DND-41 (cell line): ENCODE results near the gene ONECUT1.

Experiments used
- ATAC-seq: fragments of 200-7000 bp; cut with Tn5 transposase; 3 replicates; pipeline ENCODE4 v1.9.1; 2021; ENCODE audit warnings: low read depth; ENCODE audit not compliant: insufficient read depth
- DNase-seq: peaks from one replicate; pipeline ENCODE4 v3.0.0-alpha.2; 2020
- H2AFZ ChIP-seq: 2 replicates; pipeline ENCODE4 v1.6.0; 2012; ENCODE audit warnings: low read depth, low read length
- H3K27ac ChIP-seq: 2 replicates; pipeline ENCODE4 v1.5.1; 2012; ENCODE audit warnings: low read length, inconsistent platforms
- H3K27me3 ChIP-seq: fragments of 200-600 bp; sonication (generic); 2 replicates; pipeline ENCODE4 v1.6.0; 2012; ENCODE audit warnings: low read length, mild to moderate bottlenecking, inconsistent platforms; ENCODE audit not compliant: insufficient read depth, poor library complexity
- H3K36me3 ChIP-seq: 2 replicates; pipeline ENCODE4 v1.5.1; 2012; ENCODE audit warnings: low read length, inconsistent platforms; ENCODE audit not compliant: insufficient read depth
- H3K4me1 ChIP-seq: 2 replicates; pipeline ENCODE4 v1.5.1; 2012; ENCODE audit warnings: mild to moderate bottlenecking, low read length; ENCODE audit not compliant: insufficient read depth
- H3K4me2 ChIP-seq: 2 replicates; pipeline ENCODE4 v1.6.0; 2012; ENCODE audit warnings: mild to moderate bottlenecking, moderate library complexity, low read length, inconsistent platforms; ENCODE audit not compliant: insufficient read depth
- H3K4me3 ChIP-seq, 2 experiments: fragments of 200-600 bp in 1 of 2; shearing (Covaris generic) in 1 of 2; 2 replicates each; pipeline ENCODE4 v1.5.1; 2012 to 2016; ENCODE audit warnings: inconsistent platforms in 2 of 2, low read length in 2 of 2, mild to moderate bottlenecking in 2 of 2, low read depth in 1 of 2, moderate library complexity in 1 of 2
- H3K79me2 ChIP-seq: 2 replicates; pipeline ENCODE4 v1.6.0; 2012; ENCODE audit warnings: low read length, inconsistent platforms; ENCODE audit not compliant: insufficient read depth
- H3K9ac ChIP-seq: 2 replicates; pipeline ENCODE4 v1.6.0; 2012; ENCODE audit warnings: low read depth, mild to moderate bottlenecking, inconsistent platforms, low read length, moderate library complexity
- H3K9me3 ChIP-seq: 2 replicates; pipeline ENCODE4 v1.5.1; 2012; ENCODE audit warnings: low read length, moderate library complexity, mild to moderate bottlenecking, inconsistent platforms; ENCODE audit not compliant: insufficient read depth, severe bottlenecking
- H4K20me1 ChIP-seq: 2 replicates; pipeline ENCODE4 v1.6.0; 2012; ENCODE audit warnings: low read length; ENCODE audit not compliant: insufficient read depth
- CTCF ChIP-seq: IDR thresholded peaks from 2 replicates; pipeline ENCODE4 v1.5.1; 2012; ENCODE audit warnings: borderline replicate concordance, low read length, moderate library complexity, mild to moderate bottlenecking; ENCODE audit not compliant: poor library complexity, severe bottlenecking; ENCODE audit errors: extremely low read depth
- EZH2 ChIP-seq: IDR thresholded peaks from 3 replicates; pipeline ENCODE4 v1.6.1; 2012; ENCODE audit warnings: borderline replicate concordance, low read depth, mild to moderate bottlenecking, moderate library complexity, low read length, inconsistent platforms; ENCODE audit not compliant: severe bottlenecking

The ONECUT1 gene

GRCh38 chr15:52801748-52802085, 11.6 kb upstream of the ONECUT1 start:
- Histone ChIP-seq H3K4me2 (no peak overlapping the region), H3K9me3 (no peaks in the 10 kb centered on the region), H4K20me1 (no peaks in the 10 kb centered on the region), H3K79me2 (no peaks in the 10 kb centered on the region), H2AFZ (no peak overlapping the region), H3K27me3 (peaks cover 25% of the 10 kb centered on the region), H3K27ac (no peak overlapping the region), H3K4me3 (no peak overlapping the region), H3K4me1 (peaks cover 31% of the 10 kb centered on the region), H3K36me3 (no peaks in the 10 kb centered on the region), H3K9ac (no peak overlapping the region)
- no peak for DNase-seq
- TF ChIP-seq EZH2 (no peak), CTCF (no peak)
- no peak for ATAC-seq

GRCh38 chr15:52800828-52801747, 11.0 kb upstream of the ONECUT1 start:
- Histone ChIP-seq H3K27ac (no peak overlapping the region), H4K20me1 (no peaks in the 10 kb centered on the region), H2AFZ (no peak overlapping the region), H3K79me2 (no peaks in the 10 kb centered on the region), H3K4me2 (no peak overlapping the region), H3K4me1 (peaks cover 34% of the 10 kb centered on the region), H3K36me3 (no peaks in the 10 kb centered on the region), H3K9me3 (no peaks in the 10 kb centered on the region), H3K27me3 (peaks cover 30% of the 10 kb centered on the region), H3K9ac (no peak overlapping the region), H3K4me3 (no peak overlapping the region)
- DNase-seq (no peak), ATAC-seq (no peak)
- TF ChIP-seq EZH2 = no peak
- TF ChIP-seq CTCF = no peak

- H3K79me2 ChIP-seq = no peaks in the 10 kb centered on the region
- no peak for TF ChIP-seq EZH2
- no peak overlapping the region for H3K4me2 ChIP-seq
- H3K4me3 ChIP-seq = no peak overlapping the region
- H3K4me1 ChIP-seq = peaks cover 34% of the 10 kb centered on the region
- peaks cover 30% of the 10 kb centered on the region for H3K27me3 ChIP-seq
- no peak overlapping the region for H3K27ac ChIP-seq
- H3K9me3 ChIP-seq = no peaks in the 10 kb centered on the region
- H4K20me1 ChIP-seq = no peaks in the 10 kb centered on the region
- no peaks in the 10 kb centered on the region for H3K36me3 ChIP-seq
- ATAC-seq = no peak
- H2AFZ ChIP-seq = no peak overlapping the region
- no peak overlapping the region for H3K9ac ChIP-seq
- no peak for DNase-seq
Observed at GRCh38 chr15:52799145-52799811, 9.1 kb upstream of the ONECUT1 start.

- Histone ChIP-seq H3K27ac (no peak overlapping the region), H3K36me3 (no peaks in the 10 kb centered on the region), H3K27me3 (peaks cover 25% of the 10 kb centered on the region), H3K9ac (peak overlapping the region; percentile 3; the same call in 1 of the 2 replicates), H3K4me1 (peaks cover 29% of the 10 kb centered on the region), H3K4me2 (no peak overlapping the region), H3K79me2 (no peaks in the 10 kb centered on the region), H3K4me3 (no peak overlapping the region), H4K20me1 (no peaks in the 10 kb centered on the region), H2AFZ (no peak overlapping the region), H3K9me3 (no peaks in the 10 kb centered on the region)
- DNase-seq (no peak), ATAC-seq (no peak)
- TF ChIP-seq CTCF (no peak), EZH2 (no peak)
Observed at GRCh38 chr15:52798529-52799101, 8.5 kb upstream of the ONECUT1 start.
